ENCODE measurements around the gene RNF144A.

Gene RNF144A

DNA sequence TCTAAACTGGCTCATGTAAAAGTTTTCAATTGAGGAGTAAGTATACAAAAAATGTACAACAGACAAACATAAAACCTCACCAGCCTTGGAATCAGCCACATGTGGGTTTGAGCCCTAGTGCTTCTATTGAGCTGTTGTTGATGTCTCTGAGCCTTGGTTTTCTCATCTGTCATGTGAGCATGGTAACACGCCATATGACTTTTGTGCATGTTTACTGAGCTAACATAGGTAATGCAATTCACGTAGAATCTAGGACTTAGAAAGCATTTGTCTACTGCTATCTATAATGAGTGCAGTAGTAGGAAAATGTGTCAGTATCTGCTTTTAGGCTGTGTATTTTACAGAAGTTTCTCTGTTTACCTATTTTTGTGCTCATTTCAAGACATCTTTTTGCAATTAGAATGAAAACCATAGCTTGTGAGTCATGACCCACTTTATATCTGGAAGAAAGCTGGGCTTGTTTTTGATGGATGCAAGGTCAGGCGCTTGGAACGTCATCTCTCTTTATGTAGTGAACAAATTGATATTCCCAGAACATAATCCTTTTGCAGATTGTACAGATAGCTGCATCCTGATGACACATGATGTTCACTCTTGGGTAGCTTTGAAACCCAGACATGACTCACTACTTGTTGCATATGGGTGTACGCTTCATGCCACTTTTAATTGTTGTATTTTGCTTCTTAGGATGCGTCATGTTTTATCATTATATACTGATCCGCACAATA is 94.3 kb downstream of the RNF144A start:
- in situ Hi-C loops (cut with MboI; ENCODE audit: low sequenced_read_pairs, unreplicated experiment): no loop called here
- TF ChIP-seq, protein P1, sequence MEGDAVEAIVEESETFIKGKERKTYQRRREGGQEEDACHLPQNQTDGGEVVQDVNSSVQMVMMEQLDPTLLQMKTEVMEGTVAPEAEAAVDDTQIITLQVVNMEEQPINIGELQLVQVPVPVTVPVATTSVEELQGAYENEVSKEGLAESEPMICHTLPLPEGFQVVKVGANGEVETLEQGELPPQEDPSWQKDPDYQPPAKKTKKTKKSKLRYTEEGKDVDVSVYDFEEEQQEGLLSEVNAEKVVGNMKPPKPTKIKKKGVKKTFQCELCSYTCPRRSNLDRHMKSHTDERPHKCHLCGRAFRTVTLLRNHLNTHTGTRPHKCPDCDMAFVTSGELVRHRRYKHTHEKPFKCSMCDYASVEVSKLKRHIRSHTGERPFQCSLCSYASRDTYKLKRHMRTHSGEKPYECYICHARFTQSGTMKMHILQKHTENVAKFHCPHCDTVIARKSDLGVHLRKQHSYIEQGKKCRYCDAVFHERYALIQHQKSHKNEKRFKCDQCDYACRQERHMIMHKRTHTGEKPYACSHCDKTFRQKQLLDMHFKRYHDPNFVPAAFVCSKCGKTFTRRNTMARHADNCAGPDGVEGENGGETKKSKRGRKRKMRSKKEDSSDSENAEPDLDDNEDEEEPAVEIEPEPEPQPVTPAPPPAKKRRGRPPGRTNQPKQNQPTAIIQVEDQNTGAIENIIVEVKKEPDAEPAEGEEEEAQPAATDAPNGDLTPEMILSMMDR (IDR thresholded peaks at IDR 0.05; ENCODE audit: borderline replicate concordance, control extremely low read depth, extremely low read depth, insufficient read depth, missing control alignments): no peak
- no peak for DNase-seq (ENCODE audit: low spot score)

DNA sequence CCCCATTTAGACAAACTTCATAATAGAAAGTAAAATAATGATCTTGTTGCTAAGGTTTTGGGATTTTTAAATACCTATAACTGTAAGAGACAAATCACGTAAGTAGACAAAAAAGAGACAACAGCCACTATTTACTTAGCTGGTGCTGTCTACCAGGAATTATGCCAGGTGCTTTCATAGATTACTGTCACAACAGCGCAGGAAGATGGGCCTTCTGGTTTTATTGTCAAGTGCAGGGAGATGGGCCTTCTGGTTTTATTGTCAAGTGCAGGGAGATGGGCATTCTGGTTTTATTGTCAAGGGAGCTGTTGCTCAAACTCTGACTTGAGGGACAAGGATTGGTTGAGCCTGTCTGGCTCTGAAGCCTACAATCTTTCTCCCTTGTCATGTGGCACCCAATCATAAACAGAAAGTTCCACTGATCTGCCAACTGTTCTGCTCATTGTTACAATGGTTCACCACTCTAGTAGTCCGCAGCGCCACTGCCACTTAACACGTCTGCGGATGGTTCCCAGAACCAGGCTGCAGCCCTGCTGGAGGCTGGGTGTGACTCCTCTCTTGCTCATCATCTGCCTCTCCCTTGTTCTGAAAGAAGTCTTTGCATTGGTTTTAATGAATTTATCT is 95.0 kb downstream of the RNF144A start:
- DNase-seq (ENCODE audit: low spot score): no peak
- in situ Hi-C loops (cut with MboI; ENCODE audit: low sequenced_read_pairs, unreplicated experiment): no loop called here
- TF ChIP-seq, protein P1 (IDR thresholded peaks at IDR 0.05; ENCODE audit: borderline replicate concordance, control extremely low read depth, extremely low read depth, insufficient read depth, missing control alignments): no peak

DNA sequence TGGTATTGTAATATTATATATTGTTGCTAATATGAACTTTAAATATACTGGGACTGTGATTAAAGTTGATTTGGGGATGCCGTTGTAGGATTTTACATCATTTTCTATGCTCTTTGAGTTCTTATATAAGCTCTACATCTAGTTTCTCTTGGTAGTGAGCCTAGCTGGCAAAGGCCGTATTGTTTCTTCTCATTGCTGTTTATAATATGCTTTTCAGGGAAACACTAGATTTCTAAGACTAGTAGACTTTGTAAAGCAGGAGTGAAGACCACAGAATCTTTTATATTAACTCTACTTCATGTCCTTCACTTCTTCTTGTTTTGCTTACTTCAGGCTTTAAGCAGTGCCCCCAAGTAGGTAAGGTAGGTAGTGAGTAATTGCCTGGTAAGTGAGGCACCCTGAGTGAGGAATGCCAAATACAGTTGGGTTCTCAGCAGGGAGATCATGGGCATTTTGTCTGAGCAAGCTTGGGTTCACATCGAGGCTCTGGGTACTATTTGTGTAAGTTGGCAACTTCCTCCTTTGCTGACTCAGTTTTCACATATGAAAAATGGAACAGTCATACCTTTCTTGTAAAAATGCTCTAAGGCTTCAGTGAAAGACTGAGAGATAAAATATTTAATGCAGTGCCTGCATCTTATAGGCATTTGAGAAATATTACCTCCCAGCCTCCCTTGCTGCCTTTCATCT is 96.4 kb downstream of the RNF144A start:
- in situ Hi-C loops (cut with MboI; ENCODE audit: low sequenced_read_pairs, unreplicated experiment): no loop called here
- TF ChIP-seq, protein P1 (IDR thresholded peaks at IDR 0.05; ENCODE audit: borderline replicate concordance, control extremely low read depth, extremely low read depth, insufficient read depth, missing control alignments): no peak

DNA sequence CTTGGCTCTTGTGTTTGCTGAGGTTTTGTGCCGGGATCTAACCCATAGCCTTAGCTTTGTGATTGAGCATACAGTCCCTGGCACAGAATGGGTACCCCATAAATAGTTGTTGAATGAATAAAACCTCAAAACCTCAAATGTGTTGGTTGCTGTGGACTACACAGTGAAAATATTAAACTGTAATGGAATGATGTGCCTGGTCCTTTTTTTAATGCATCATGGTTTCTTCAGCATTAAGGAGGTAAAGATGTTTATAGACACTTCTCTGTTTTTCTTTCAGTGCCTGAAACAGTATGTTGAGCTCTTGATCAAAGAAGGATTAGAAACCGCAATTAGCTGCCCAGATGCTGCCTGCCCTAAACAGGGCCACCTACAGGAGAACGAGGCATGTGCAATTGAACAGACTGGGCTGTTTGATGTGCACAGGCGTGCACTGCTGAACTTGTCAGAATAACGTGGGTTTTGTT is 97.0 kb downstream of the RNF144A start:
- in situ Hi-C loops (cut with MboI; ENCODE audit: low sequenced_read_pairs, unreplicated experiment): no loop called here
- DNase-seq (ENCODE audit: low spot score): peak; percentile 59

More for the DNA sequence above, 96.4 kb downstream of the RNF144A start:
- no peak for DNase-seq (ENCODE audit: low spot score)

DNA sequence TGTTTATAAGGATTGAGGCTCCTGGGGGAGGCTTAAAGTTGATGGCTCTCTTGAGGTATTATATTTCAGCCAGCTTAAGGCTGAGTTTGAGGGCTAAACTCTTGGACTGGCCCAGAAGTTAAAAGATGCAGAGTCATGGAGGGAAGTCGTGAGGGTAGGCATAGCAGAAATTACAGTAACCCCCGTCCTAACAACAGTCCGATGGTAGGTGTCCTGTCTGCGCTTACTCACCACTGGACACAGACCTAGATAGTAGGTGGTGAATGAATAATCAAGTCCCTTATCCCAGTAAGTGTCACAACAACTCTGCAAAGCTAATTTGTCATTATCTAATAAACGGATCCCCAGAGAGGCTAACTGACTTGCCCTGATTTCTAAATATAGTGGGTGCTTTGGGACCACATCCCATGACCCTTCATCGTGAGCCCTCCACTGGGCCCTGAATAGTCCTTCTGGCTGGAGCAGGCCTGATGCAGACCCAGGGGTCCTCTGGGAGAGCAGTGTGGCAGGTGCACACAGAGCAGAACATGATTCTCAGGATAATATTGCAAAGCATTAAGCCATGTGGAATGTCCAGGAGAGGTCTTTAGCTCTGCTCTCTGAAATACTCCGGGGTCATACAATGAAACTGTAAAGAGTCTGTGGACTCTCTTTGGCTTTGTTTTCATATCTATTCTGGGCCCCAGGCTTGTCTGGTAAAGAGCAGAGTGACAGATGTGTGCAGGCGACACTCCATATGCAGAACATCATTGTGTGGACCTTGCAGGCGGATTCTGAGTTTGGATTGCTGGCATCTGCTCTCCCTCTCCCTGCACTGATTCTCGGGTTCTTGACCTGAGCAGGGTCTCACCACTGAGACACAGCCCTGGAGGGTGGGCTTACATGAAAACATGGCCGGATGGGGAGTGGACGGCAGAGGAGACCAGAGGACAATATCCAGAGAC is 98.1 kb downstream of the RNF144A start:
- TF ChIP-seq, protein P1 (IDR thresholded peaks at IDR 0.05; ENCODE audit: borderline replicate concordance, control extremely low read depth, extremely low read depth, insufficient read depth, missing control alignments): no peak
- DNase-seq (ENCODE audit: low spot score): no peak
- in situ Hi-C loops (cut with MboI; ENCODE audit: low sequenced_read_pairs, unreplicated experiment): no loop called here

More for the DNA sequence above, 97.0 kb downstream of the RNF144A start:
- TF ChIP-seq, protein P1 (IDR thresholded peaks at IDR 0.05; ENCODE audit: borderline replicate concordance, control extremely low read depth, extremely low read depth, insufficient read depth, missing control alignments): peak; percentile 51

DNA sequence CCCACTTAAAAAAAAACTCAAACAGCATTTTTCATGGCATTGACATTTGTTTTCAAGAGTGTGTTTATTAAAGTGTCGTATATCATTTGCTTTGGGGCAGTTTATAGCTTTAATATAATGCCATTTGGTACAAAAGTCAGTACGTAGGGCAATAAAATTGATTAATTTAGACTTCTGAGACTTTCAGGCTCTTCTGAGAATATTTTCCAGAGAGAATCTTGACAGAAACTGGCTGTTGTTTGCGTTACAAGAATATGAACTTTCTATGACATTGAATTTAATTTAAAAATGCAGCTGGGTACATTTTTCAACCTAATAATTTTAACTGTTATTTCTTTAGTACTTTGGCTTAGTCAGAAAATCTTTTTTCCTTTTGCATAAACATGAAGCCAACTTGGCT is 98.9 kb downstream of the RNF144A start:
- no peak for DNase-seq (ENCODE audit: low spot score)
- in situ Hi-C loops (cut with MboI; ENCODE audit: low sequenced_read_pairs, unreplicated experiment): no loop called here
- TF ChIP-seq, protein P1 (IDR thresholded peaks at IDR 0.05; ENCODE audit: borderline replicate concordance, control extremely low read depth, extremely low read depth, insufficient read depth, missing control alignments): no peak

Measured in GM13976 (cell line).